Kidney (tissue), 14 donors: ENCODE measurements around the gene GPC2. TPM values are rescaled to one million over a fixed set of nuclear protein-coding genes. Genes with fewer than 3 reads are reported as not detected.
"Not testable (repeated sequence)": the region's sequence is repeated elsewhere in the genome, so short reads cannot be mapped to it uniquely, and the experiment has no call there.

Experiments
- DNase-seq, 5 donors: peaks; one replicate each; pipeline ENCODE4 v3.0.0-alpha.2; 2013 to 2020
- FAIRE-seq: peaks from 2 replicates; lab custom pipeline; 2012; peaks lifted over from hg19 to GRCh38; lab: Jason Lieb, UNC
- H3K27ac ChIP-seq, 2 donors: one replicate each; pipeline ENCODE4 v1.7.0; 2013; ENCODE audit warnings: low read depth in 2 of 2, low read length in 2 of 2, inconsistent platforms in 1 of 2
- H3K27me3 ChIP-seq: one replicate; pipeline ENCODE4 v1.7.1; 2013; ENCODE audit warnings: low read length, inconsistent platforms; ENCODE audit not compliant: control insufficient read depth, insufficient read depth
- H3K36me3 ChIP-seq, 3 donors: one replicate each; pipeline versions ENCODE4 v1.7.0 to v1.7.1; 2013; ENCODE audit warnings: low read length in 3 of 3, control low read depth in 1 of 3, inconsistent platforms in 1 of 3; ENCODE audit not compliant: insufficient read depth in 3 of 3, control insufficient read depth in 2 of 3
- H3K4me1 ChIP-seq, 3 donors: one replicate each; pipeline versions ENCODE4 v1.7.0 to v1.7.1; 2013; ENCODE audit warnings: low read length in 3 of 3, inconsistent platforms in 1 of 3, low read depth in 1 of 3; ENCODE audit not compliant: control insufficient read depth in 2 of 3, insufficient read depth in 2 of 3
- H3K4me3 ChIP-seq, 3 donors: one replicate each; pipeline versions ENCODE4 v1.7.0 to v1.8.1; 2013; ENCODE audit warnings: low read length in 3 of 3, control low read depth in 1 of 3, inconsistent platforms in 1 of 3
- H3K9ac ChIP-seq, 3 donors: one replicate each; pipeline versions ENCODE4 v1.7.0 to v1.7.1; 2013; ENCODE audit warnings: low read length in 3 of 3, control low read depth in 1 of 3, inconsistent platforms in 1 of 3
- H3K9me3 ChIP-seq, 3 donors: one replicate each; pipeline versions ENCODE4 v1.7.0 to v1.7.1; 2013; ENCODE audit warnings: low read length in 3 of 3, control low read depth in 1 of 3, inconsistent platforms in 1 of 3; ENCODE audit not compliant: control insufficient read depth in 2 of 3, insufficient read depth in 1 of 3
- intact Hi-C: fragments of 100-400 bp; cut with DNase I; formaldehyde crosslinking; loops from one replicate; pipeline ENCODE4 v1.11.1; 2022
- polyA plus RNA-seq: library from polyadenylated mRNA; stranded (reverse); fragments of 350-450 nt; fragmentation: Illumina TruSeq; extraction: RNeasy Lipid Tissue Mini Kit (QIAGEN cat#74804); gene quantifications from one replicate; pipeline ENCODE4 v1.2.3, GENCODE V29; 2014; ENCODE audit warnings: low read depth, low replicate concordance; ENCODE audit not compliant: insufficient read depth
- total RNA-seq: library from RNA; stranded (reverse); fragmentation: NEBNext Ultra II Directional; extraction: Animal tissue kit (Norgen Biotek cat#: 25700); gene quantifications from one replicate; pipeline ENCODE4 v1.2.1, GENCODE V29; 2021
- TF ChIP-seq, protein P1 (sequence below): IDR thresholded peaks from 3 replicates; pipeline ENCODE4 v1.5.1; 2012; ENCODE audit warnings: mild to moderate bottlenecking, moderate library complexity, borderline replicate concordance; ENCODE audit not compliant: insufficient read depth; ENCODE audit errors: extremely low read depth
- donor health status: control.
- donor health status: control.
- donor health status: control.
- donor health status: control.
- donor health status: control.
- donor health status: DM: yes; HTN: yes; CAD: no.
- donor health status: Normal renal cell carcinoma (clear cell type).

GPC2 gene
- total and polyA plus RNA-seq, 2 donors from 2014 or later = 0.73 to 1.8 TPM

DNA sequence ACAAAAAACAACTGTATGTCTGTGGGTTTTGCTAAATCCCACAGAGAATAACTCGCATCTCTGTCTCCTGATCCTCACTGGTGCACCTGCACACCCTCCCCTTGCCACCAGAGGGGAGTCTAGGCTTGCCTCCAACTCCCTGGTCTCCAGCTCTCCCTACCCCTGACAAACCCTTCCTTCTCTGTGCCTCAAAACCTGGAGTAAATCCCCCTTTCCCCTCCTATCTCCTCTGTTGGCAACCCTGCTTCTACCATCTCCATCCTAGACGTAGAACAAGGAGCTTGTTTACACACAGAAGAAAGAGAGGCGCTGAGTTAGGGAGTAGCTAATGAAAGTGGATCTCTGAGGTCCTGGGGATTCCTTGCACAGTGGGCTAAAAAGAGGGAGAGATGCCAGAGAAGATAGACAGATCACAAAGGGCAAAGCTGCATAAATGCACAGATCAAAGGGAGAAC lies 44.5 kb downstream of the GPC2 start:
- no peak overlapping the region for H3K4me3 ChIP-seq
- no peak overlapping the region for H3K9ac ChIP-seq
- TF ChIP-seq, protein P1, sequence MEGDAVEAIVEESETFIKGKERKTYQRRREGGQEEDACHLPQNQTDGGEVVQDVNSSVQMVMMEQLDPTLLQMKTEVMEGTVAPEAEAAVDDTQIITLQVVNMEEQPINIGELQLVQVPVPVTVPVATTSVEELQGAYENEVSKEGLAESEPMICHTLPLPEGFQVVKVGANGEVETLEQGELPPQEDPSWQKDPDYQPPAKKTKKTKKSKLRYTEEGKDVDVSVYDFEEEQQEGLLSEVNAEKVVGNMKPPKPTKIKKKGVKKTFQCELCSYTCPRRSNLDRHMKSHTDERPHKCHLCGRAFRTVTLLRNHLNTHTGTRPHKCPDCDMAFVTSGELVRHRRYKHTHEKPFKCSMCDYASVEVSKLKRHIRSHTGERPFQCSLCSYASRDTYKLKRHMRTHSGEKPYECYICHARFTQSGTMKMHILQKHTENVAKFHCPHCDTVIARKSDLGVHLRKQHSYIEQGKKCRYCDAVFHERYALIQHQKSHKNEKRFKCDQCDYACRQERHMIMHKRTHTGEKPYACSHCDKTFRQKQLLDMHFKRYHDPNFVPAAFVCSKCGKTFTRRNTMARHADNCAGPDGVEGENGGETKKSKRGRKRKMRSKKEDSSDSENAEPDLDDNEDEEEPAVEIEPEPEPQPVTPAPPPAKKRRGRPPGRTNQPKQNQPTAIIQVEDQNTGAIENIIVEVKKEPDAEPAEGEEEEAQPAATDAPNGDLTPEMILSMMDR = peak; percentile 80
- intact Hi-C loops = no loop called here
- H3K9me3 ChIP-seq = no peaks in the 10 kb centered on the region
- H3K36me3 ChIP-seq = no peaks in the 10 kb centered on the region
- peak in 4 of 5 donors; percentile 62 to 78 (median 72) for DNase-seq
- H3K4me1 ChIP-seq = peaks cover 0 to 8% (median 5%) of the 10 kb centered on the region in 3 donors
- FAIRE-seq = no peak
- H3K27me3 ChIP-seq = no peaks in the 10 kb centered on the region
- H3K27ac ChIP-seq = no peak overlapping the region

DNA sequence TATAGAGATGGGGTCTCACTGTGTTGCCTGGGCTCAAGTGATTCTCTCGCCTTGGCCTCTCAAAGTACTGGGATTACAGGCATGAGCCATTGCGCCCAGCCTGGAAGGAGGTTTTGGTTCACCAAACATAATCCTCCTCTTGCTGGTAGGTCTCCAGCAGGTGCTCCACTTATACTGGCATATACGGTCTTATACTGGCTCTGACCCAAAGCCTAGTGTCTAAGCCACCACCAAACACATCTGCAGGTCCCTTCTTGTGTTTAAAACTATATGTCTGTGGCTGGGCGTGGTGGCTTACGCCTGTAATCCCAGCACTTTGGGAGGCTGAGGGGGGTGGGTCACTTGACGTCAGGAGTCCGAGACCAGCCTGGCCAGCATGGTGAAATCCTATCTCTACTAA lies 45.1 kb downstream of the GPC2 start:
- FAIRE-seq = no peak
- no peak overlapping the region for H3K4me3 ChIP-seq
- TF ChIP-seq, protein P1 = no peak

DNA sequence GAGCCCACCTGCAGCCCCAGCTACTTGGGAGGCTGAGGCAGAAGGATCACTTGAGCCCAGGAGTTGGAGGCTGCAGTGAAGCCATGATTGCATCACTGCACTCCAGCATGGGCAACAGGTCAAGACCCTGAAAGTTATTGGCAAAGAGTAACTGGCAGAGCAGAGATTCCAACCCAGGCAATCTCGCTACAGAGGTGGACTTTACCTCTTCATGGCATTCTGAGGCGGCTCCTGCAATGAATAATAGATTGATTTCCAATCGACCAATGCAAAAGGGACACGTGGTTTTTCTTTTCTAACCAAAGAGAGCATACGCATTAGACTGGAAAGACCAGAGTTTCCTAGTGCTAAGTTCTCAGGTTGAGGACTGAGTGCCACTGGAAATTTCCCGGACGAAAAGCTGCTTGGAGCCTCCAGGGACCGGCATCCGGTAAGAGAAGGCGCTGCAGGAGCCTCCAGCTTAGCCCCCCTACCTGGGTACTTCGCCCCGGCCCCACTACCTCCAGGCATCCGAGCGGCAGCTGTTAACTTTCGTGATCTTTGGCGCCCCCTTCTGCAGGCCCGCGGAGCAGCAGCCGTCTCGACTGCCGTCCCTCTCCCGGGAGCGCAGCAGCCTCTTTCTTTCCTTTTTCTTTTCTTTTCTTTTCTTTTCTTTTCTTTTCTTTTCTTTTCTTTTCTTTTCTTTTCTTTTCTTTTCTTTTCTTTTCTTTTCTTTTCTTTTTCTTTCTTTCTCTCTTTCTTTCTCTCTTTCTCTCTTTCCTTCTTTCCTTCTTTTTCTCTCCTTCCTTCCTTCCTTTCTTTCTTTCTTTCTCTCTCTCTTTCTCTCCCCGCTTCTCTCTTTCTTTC lies 46.4 kb downstream of the GPC2 start:
- TF ChIP-seq, protein P1 = peak; percentile 94
- peak overlapping the region in 1 of 3 donors; percentile 30 for H3K4me3 ChIP-seq
- no peak overlapping the region for H3K27ac ChIP-seq
- no peaks in the 10 kb centered on the region for H3K36me3 ChIP-seq
- FAIRE-seq = no peak
- H3K9me3 ChIP-seq = no peaks in the 10 kb centered on the region
- intact Hi-C loops = no loop called here
- peak; percentile 85 to 91 (median 89) for DNase-seq
- peaks cover 0 to 8% (median 5%) of the 10 kb centered on the region in 3 donors for H3K4me1 ChIP-seq
- H3K9ac ChIP-seq = no peak overlapping the region
- H3K27me3 ChIP-seq = no peaks in the 10 kb centered on the region

More for the DNA sequence above, 45.1 kb downstream of the GPC2 start:
- no peak overlapping the region for H3K27ac ChIP-seq
- DNase-seq = no peak
- intact Hi-C loops = no loop called here
- no peaks in the 10 kb centered on the region for H3K9me3 ChIP-seq
- no peak overlapping the region for H3K9ac ChIP-seq
- H3K27me3 ChIP-seq = no peaks in the 10 kb centered on the region
- peaks cover 0 to 8% (median 5%) of the 10 kb centered on the region in 3 donors for H3K4me1 ChIP-seq
- no peaks in the 10 kb centered on the region for H3K36me3 ChIP-seq

DNA sequence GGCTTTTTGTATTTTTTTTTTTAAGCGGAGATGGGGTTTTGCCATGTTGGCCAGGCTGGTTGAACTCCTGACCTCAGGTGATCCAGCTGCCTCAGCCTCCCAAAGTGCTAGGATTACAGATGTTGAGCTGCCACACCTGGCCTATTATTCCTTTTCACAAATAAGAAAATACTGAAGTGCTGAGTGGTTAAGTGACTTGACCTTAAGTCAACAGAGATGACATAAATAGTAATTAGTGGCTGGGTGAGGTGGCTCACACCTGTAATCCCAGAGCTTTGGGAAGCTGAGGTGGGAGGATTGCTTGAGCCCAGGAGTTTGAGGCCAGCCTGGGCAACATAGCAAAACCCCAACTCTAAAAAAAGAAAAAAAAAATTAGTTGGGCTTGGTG lies 47.0 kb downstream of the GPC2 start:
- H3K9me3 ChIP-seq, H3K36me3 ChIP-seq, H3K9ac ChIP-seq, intact Hi-C loops, H3K4me1 ChIP-seq, H3K27ac ChIP-seq, H3K4me3 ChIP-seq, FAIRE-seq, H3K27me3 ChIP-seq, DNase-seq: not testable (repeated sequence)
